A673 (cell line): ENCODE measurements around the gene IL4R.

ENCODE experiments used
- CTCF ChIP-seq: fragments of 300-800, 200-600 bp; sonication (generic); conservative IDR thresholded peaks from 2 replicates; pipeline ENCODE4 v1.5.1; 2017; ENCODE audit warnings: low read depth, mild to moderate bottlenecking, antibody characterized with exemption, low read length, moderate library complexity, mixed read lengths
- EZH2 ChIP-seq: fragments of 200-600 bp; sonication (generic); IDR thresholded peaks from 2 replicates; pipeline ENCODE4 v1.6.1; 2017; ENCODE audit warnings: borderline replicate concordance, low read depth, mild to moderate bottlenecking, mixed read lengths, antibody characterized with exemption, low read length; ENCODE audit not compliant: poor library complexity, severe bottlenecking

- TF ChIP-seq CTCF (no peak), EZH2 (no peak)
Measured at GRCh38 chr16:27322858-27323780, 9.3 kb downstream of the IL4R start.
